ENCODE results near the gene VENTX.
A peak's percentile ranks its signal among the peaks of the same experiment; 100 is the strongest.

The VENTX gene

GRCh38 chr10:133201151-133201947 lies 36.3 kb upstream of the VENTX start:
- Histone ChIP-seq H3K27me3 (no peaks in the 10 kb centered on the region), H3K9me3 (no peaks in the 10 kb centered on the region), H3K36me3 (peaks cover 4% of the 10 kb centered on the region; the same call in 1 of the 2 replicates), H3K9ac (no peak overlapping the region), H4K20me1 (no peaks in the 10 kb centered on the region), H3K4me1 (peaks cover 34% of the 10 kb centered on the region), H3K27ac (no peak overlapping the region), H3K4me3 (no peak overlapping the region), H3K4me2 (no peak overlapping the region)
- TF ChIP-seq Cebpa-rat (IDR thresholded peaks at IDR 0.05): no peak

- no peak overlapping the region for H3K4me3 ChIP-seq
- peaks cover 4% of the 10 kb centered on the region; the same call in 1 of the 2 replicates for H4K20me1 ChIP-seq
- H3K9me3 ChIP-seq: no peaks in the 10 kb centered on the region
- H3K27me3 ChIP-seq: no peaks in the 10 kb centered on the region
- H3K4me1 ChIP-seq: peaks cover 34% of the 10 kb centered on the region
- no peak overlapping the region for H3K4me2 ChIP-seq
- H3K27ac ChIP-seq: no peak overlapping the region
- peaks cover 4% of the 10 kb centered on the region; the same call in 1 of the 2 replicates for H3K36me3 ChIP-seq
- H3K9ac ChIP-seq: no peak overlapping the region
- TF ChIP-seq Cebpa-rat (IDR thresholded peaks at IDR 0.05): no peak
These were observed 35.5 kb upstream of the VENTX start for GRCh38 chr10:133201948-133202725.

- H3K9ac ChIP-seq: no peak overlapping the region
- TF ChIP-seq Cebpa-rat (IDR thresholded peaks at IDR 0.05): no peak
- H3K27me3 ChIP-seq: no peaks in the 10 kb centered on the region
- no peak overlapping the region for H3K27ac ChIP-seq
- H3K36me3 ChIP-seq: peaks cover 4% of the 10 kb centered on the region; the same call in 1 of the 2 replicates
- H4K20me1 ChIP-seq: peaks cover 5% of the 10 kb centered on the region; the same call in 1 of the 2 replicates
- no peak overlapping the region for H3K4me3 ChIP-seq
- H3K4me1 ChIP-seq: peaks cover 37% of the 10 kb centered on the region
- H3K9me3 ChIP-seq: no peaks in the 10 kb centered on the region
- no peak overlapping the region for H3K4me2 ChIP-seq
These were observed 34.6 kb upstream of the VENTX start for GRCh38 chr10:133202778-133203651.

GRCh38 chr10:133203652-133204195 lies 33.9 kb upstream of the VENTX start:
- Histone ChIP-seq H4K20me1 (peaks cover 5% of the 10 kb centered on the region; the same call in 1 of the 2 replicates), H3K27ac (no peak overlapping the region), H3K4me1 (peaks cover 37% of the 10 kb centered on the region), H3K27me3 (no peaks in the 10 kb centered on the region), H3K4me2 (no peak overlapping the region), H3K9me3 (no peaks in the 10 kb centered on the region), H3K4me3 (no peak overlapping the region), H3K36me3 (peaks cover 4% of the 10 kb centered on the region; the same call in 1 of the 2 replicates), H3K9ac (no peak overlapping the region)
- no peak for TF ChIP-seq Cebpa-rat (IDR thresholded peaks at IDR 0.05)

GRCh38 chr10:133204226-133205015 lies 33.2 kb upstream of the VENTX start:
- no peaks in the 10 kb centered on the region for H3K9me3 ChIP-seq
- peaks cover 35% of the 10 kb centered on the region for H3K4me1 ChIP-seq
- H3K36me3 ChIP-seq: peaks cover 4% of the 10 kb centered on the region; the same call in 1 of the 2 replicates
- no peak overlapping the region for H3K4me2 ChIP-seq
- H3K4me3 ChIP-seq: no peak overlapping the region
- no peak overlapping the region for H3K27ac ChIP-seq
- H3K9ac ChIP-seq: no peak overlapping the region
- H4K20me1 ChIP-seq: peaks cover 5% of the 10 kb centered on the region; the same call in 1 of the 2 replicates
- TF ChIP-seq Cebpa-rat (IDR thresholded peaks at IDR 0.05): no peak
- no peaks in the 10 kb centered on the region for H3K27me3 ChIP-seq

- no peak for TF ChIP-seq Cebpa-rat (IDR thresholded peaks at IDR 0.05)
- H3K4me3 ChIP-seq: no peak overlapping the region
- no peak overlapping the region for H3K4me2 ChIP-seq
- no peak overlapping the region for H3K27ac ChIP-seq
- H3K4me1 ChIP-seq: peaks cover 28% of the 10 kb centered on the region
- no peaks in the 10 kb centered on the region for H3K9me3 ChIP-seq
- no peak overlapping the region for H3K9ac ChIP-seq
- H4K20me1 ChIP-seq: peaks cover 5% of the 10 kb centered on the region; the same call in 1 of the 2 replicates
- H3K36me3 ChIP-seq: peaks cover 4% of the 10 kb centered on the region; the same call in 1 of the 2 replicates
- no peaks in the 10 kb centered on the region for H3K27me3 ChIP-seq
These were observed 32.5 kb upstream of the VENTX start for GRCh38 chr10:133205146-133205545.

GRCh38 chr10:133206356-133207040 lies 31.2 kb upstream of the VENTX start:
- no peaks in the 10 kb centered on the region for H3K9me3 ChIP-seq
- H3K27me3 ChIP-seq: 0 out of 2 replicates have a peak, but pooled peaks cover 3% of the 10 kb centered on the region
- no peak overlapping the region for H3K27ac ChIP-seq
- peak overlapping the region; percentile 73 for H3K4me2 ChIP-seq
- H3K9ac ChIP-seq: no peak overlapping the region
- H4K20me1 ChIP-seq: peaks cover 5% of the 10 kb centered on the region; the same call in 1 of the 2 replicates
- peaks cover 4% of the 10 kb centered on the region; the same call in 1 of the 2 replicates for H3K36me3 ChIP-seq
- H3K4me1 ChIP-seq: peaks cover 34% of the 10 kb centered on the region
- no peak overlapping the region for H3K4me3 ChIP-seq
- TF ChIP-seq Cebpa-rat (IDR thresholded peaks at IDR 0.05): no peak

- Histone ChIP-seq H3K4me1 (peaks cover 34% of the 10 kb centered on the region), H3K27me3 (0 out of 2 replicates have a peak, but pooled peaks cover 4% of the 10 kb centered on the region), H3K27ac (no peak overlapping the region), H4K20me1 (peaks cover 5% of the 10 kb centered on the region; the same call in 1 of the 2 replicates), H3K4me3 (no peak overlapping the region), H3K9ac (no peak overlapping the region), H3K36me3 (no peaks in the 10 kb centered on the region), H3K4me2 (peak overlapping the region; percentile 73), H3K9me3 (no peaks in the 10 kb centered on the region)
- no peak for TF ChIP-seq Cebpa-rat (IDR thresholded peaks at IDR 0.05)
These were observed 30.5 kb upstream of the VENTX start for GRCh38 chr10:133207041-133207600.

Data from BLaER1 (cell line).